H1 (cell line): ENCODE results near the gene CST4. TPM values are rescaled to one million over a fixed set of nuclear protein-coding genes. Genes with fewer than 3 reads are reported as not detected.

Experiments used
- CTCF ChIA-PET: fragments of 300-600 bp; sonication (Branson Sonifier 250); formaldehyde crosslinking; loops from one replicate; lab custom pipeline; 2021; ENCODE audit not compliant: partially characterized antibody; lab: Charles Lee
- POLR2A ChIA-PET: fragments of 300-600 bp; sonication (Branson Sonifier 250); formaldehyde crosslinking; loops from one replicate; lab custom pipeline; 2021; ENCODE audit warnings: inconsistent platforms; ENCODE audit not compliant: partially characterized antibody; lab: Charles Lee
- DNase-seq, 2 experiments: peaks; one replicate each; pipeline versions ENCODE4 v3.0.0 to v3.0.0-alpha.2; 2010 to 2022; ENCODE audit warnings: low spot score in 2 of 2, low read depth in 1 of 2, mixed read lengths in 1 of 2
- FAIRE-seq: peaks from 2 replicates; lab custom pipeline; 2011; peaks lifted over from hg19 to GRCh38; lab: Jason Lieb, UNC
- H2AFZ ChIP-seq: 2 replicates; pipeline ENCODE4 v1.8.1; 2012; ENCODE audit warnings: low read length, inconsistent platforms
- H2AK5ac ChIP-seq: 2 replicates; pipeline ENCODE4 v1.6.1; 2013; ENCODE audit warnings: low read depth, low read length
- H2BK120ac ChIP-seq: replicated peaks from 2 replicates; pipeline ENCODE3; 2013; ENCODE audit warnings: low read depth, low read length, inconsistent platforms
- H2BK12ac ChIP-seq: 2 replicates; pipeline ENCODE4 v1.6.1; 2013; ENCODE audit warnings: low read depth, low read length
- H2BK15ac ChIP-seq: 2 replicates; pipeline ENCODE4 v1.6.1; 2013; ENCODE audit warnings: low read length
- H2BK20ac ChIP-seq: 2 replicates; pipeline ENCODE4 v1.6.1; 2013; ENCODE audit warnings: low read length
- H2BK5ac ChIP-seq: 2 replicates; pipeline ENCODE4 v1.6.1; 2013; ENCODE audit warnings: low read depth, low read length
- H3K14ac ChIP-seq: 2 replicates; pipeline ENCODE4 v1.6.1; 2013; ENCODE audit warnings: inconsistent platforms; ENCODE audit not compliant: insufficient read length
- H3K18ac ChIP-seq: 2 replicates; pipeline ENCODE4 v1.6.1; 2013; ENCODE audit warnings: low read length; ENCODE audit errors: extremely low read depth
- H3K23ac ChIP-seq: 2 replicates; pipeline ENCODE4 v1.6.1; 2013; ENCODE audit warnings: inconsistent platforms; ENCODE audit not compliant: insufficient read length
- H3K23me2 ChIP-seq: 2 replicates; pipeline ENCODE4 v1.6.1; 2013; ENCODE audit warnings: low read depth, low read length
- H3K27ac ChIP-seq: 2 replicates; pipeline ENCODE4 v1.6.1; 2011; ENCODE audit warnings: low read depth, low read length, inconsistent platforms
- H3K27me3 ChIP-seq, 4 experiments: replicated peaks in 1 of 4; 1 replicate in 1 of 4; 2 replicates in 3 of 4; pipeline versions ENCODE4 v1.6.1 to v1.8.1; 2011 to 2013; ENCODE audit warnings: low read length in 3 of 4, mild to moderate bottlenecking in 3 of 4, inconsistent platforms in 2 of 4, mixed read lengths in 2 of 4, moderate library complexity in 1 of 4; ENCODE audit not compliant: control insufficient read depth in 3 of 4, insufficient read depth in 3 of 4; ENCODE audit errors: extremely low read depth in 1 of 4
- H3K36me3 ChIP-seq, 4 experiments: 2 replicates each; pipeline versions ENCODE4 v1.6.1 to v1.8.1; 2011 to 2013; ENCODE audit warnings: mild to moderate bottlenecking in 4 of 4, low read length in 3 of 4, moderate library complexity in 2 of 4, control low read depth in 1 of 4, inconsistent platforms in 1 of 4; ENCODE audit not compliant: insufficient read depth in 4 of 4, control insufficient read depth in 2 of 4
- H3K4ac ChIP-seq: replicated peaks from 2 replicates; pipeline ENCODE3; 2013; ENCODE audit warnings: low read length, low read depth, mixed read lengths, inconsistent platforms; ENCODE audit not compliant: insufficient read length
- H3K4me1 ChIP-seq, 4 experiments: replicated peaks in 1 of 4; 1 replicate in 1 of 4; 2 replicates in 3 of 4; pipeline versions ENCODE4 v1.6.1 to v1.8.1; 2011 to 2013; ENCODE audit warnings: low read length in 3 of 4, inconsistent platforms in 2 of 4, mixed read lengths in 1 of 4; ENCODE audit not compliant: insufficient read depth in 4 of 4, control insufficient read depth in 3 of 4
- H3K4me2 ChIP-seq, 2 experiments: 2 replicates each; pipeline versions ENCODE4 v1.6.1 to v1.8.1; 2011 to 2013; ENCODE audit warnings: low read depth in 2 of 2, low read length in 2 of 2, control low read depth in 1 of 2, inconsistent platforms in 1 of 2, mild to moderate bottlenecking in 1 of 2; ENCODE audit not compliant: insufficient read depth in 1 of 2
- H3K4me3 ChIP-seq, 4 experiments: fragments of 200-600, 300-600 bp in 1 of 4; sonication (generic), shearing (Covaris generic), sonication (Bioruptor Twin) in 1 of 4; 2 replicates each; pipeline versions ENCODE4 v1.5.1 to v1.8.1; 2011 to 2016; ENCODE audit warnings: low read length in 4 of 4, low read depth in 3 of 4, control low read depth in 2 of 4, inconsistent platforms in 2 of 4, mild to moderate bottlenecking in 2 of 4, mixed read lengths in 1 of 4, moderate library complexity in 1 of 4; ENCODE audit not compliant: insufficient read depth in 2 of 4; ENCODE audit errors: extremely low read depth in 1 of 4
- H3K56ac ChIP-seq: replicated peaks from 2 replicates; pipeline ENCODE3; 2013; ENCODE audit warnings: low read depth, mild to moderate bottlenecking, mixed read lengths, low read length, inconsistent platforms; ENCODE audit not compliant: insufficient read length
- H3K79me1 ChIP-seq: 2 replicates; pipeline ENCODE4 v1.6.1; 2013; ENCODE audit warnings: low read depth, low read length, control low read depth
- H3K79me2 ChIP-seq, 2 experiments: 2 replicates each; pipeline versions ENCODE4 v1.6.1 to v1.8.1; 2012 to 2013; ENCODE audit warnings: low read length in 2 of 2, mild to moderate bottlenecking in 2 of 2, inconsistent platforms in 1 of 2; ENCODE audit not compliant: insufficient read depth in 2 of 2, control insufficient read depth in 1 of 2
- H3K9ac ChIP-seq, 4 experiments: replicated peaks in 1 of 4; 1 replicate in 1 of 4; 2 replicates in 3 of 4; pipeline versions ENCODE4 v1.6.1 to v1.8.1; 2011 to 2013; ENCODE audit warnings: low read depth in 3 of 4, low read length in 3 of 4, control low read depth in 2 of 4, mild to moderate bottlenecking in 2 of 4, moderate library complexity in 2 of 4, inconsistent platforms in 1 of 4; ENCODE audit errors: extremely low read depth in 1 of 4
- H3K9me3 ChIP-seq, 2 experiments: 2 replicates each; pipeline versions ENCODE4 v1.6.1 to v1.8.1; 2012 to 2013; ENCODE audit warnings: mild to moderate bottlenecking in 2 of 2, moderate library complexity in 2 of 2, control low read depth in 1 of 2, inconsistent platforms in 1 of 2, low read depth in 1 of 2, low read length in 1 of 2, mixed read lengths in 1 of 2; ENCODE audit not compliant: insufficient read depth in 2 of 2
- H4K20me1 ChIP-seq, 2 experiments: replicated peaks in 1 of 2; 2 replicates each; pipeline versions ENCODE3 to v1.8.1; 2011 to 2013; ENCODE audit warnings: inconsistent platforms in 2 of 2, low read length in 2 of 2, mild to moderate bottlenecking in 1 of 2; ENCODE audit not compliant: insufficient read depth in 2 of 2, control insufficient read depth in 1 of 2
- H4K5ac ChIP-seq: 2 replicates; pipeline ENCODE4 v1.6.1; 2013; ENCODE audit warnings: low read length, low read depth, mixed read lengths, inconsistent platforms; ENCODE audit not compliant: insufficient read length
- H4K8ac ChIP-seq: 2 replicates; pipeline ENCODE4 v1.8.0; 2013; ENCODE audit warnings: mild to moderate bottlenecking, moderate library complexity, low read length, inconsistent platforms; ENCODE audit not compliant: insufficient read depth; ENCODE audit errors: extremely low read depth
- H4K91ac ChIP-seq: replicated peaks from 2 replicates; pipeline ENCODE3; 2013; ENCODE audit warnings: low read length, mixed read lengths, inconsistent platforms; ENCODE audit not compliant: insufficient read length
- BRCA1 ChIP-seq: IDR thresholded peaks from 2 replicates; pipeline ENCODE4 v1.6.1; 2012; ENCODE audit warnings: low read depth, low read length, improper control_type of control experiment
- CTBP2 ChIP-seq: IDR thresholded peaks from 2 replicates; pipeline ENCODE4 v1.7.0; 2011; ENCODE audit warnings: borderline replicate concordance, mild to moderate bottlenecking, moderate library complexity, mixed read lengths, low read length; ENCODE audit not compliant: insufficient read depth, insufficient read length
- JUN ChIP-seq: IDR thresholded peaks from 2 replicates; pipeline ENCODE4 v1.6.1; 2011; ENCODE audit warnings: low read depth, mild to moderate bottlenecking, improper control_type of control experiment, low read length
- JUND ChIP-seq: IDR thresholded peaks from 2 replicates; pipeline ENCODE4 v1.6.1; 2011; ENCODE audit warnings: mild to moderate bottlenecking, improper control_type of control experiment, low read length
- KDM4A ChIP-seq: IDR thresholded peaks from one replicate; pipeline ENCODE4 v1.7.1; 2012; ENCODE audit warnings: low read depth, mild to moderate bottlenecking, moderate library complexity, low read length, inconsistent platforms; ENCODE audit not compliant: severe bottlenecking
- KDM5A ChIP-seq: fragments of 200-600 bp; IDR thresholded peaks from 2 replicates; pipeline ENCODE4 v1.7.1; 2012; ENCODE audit warnings: mild to moderate bottlenecking, low read length, inconsistent platforms, mixed read lengths
- PHF8 ChIP-seq: fragments of 200-600 bp; sonication (generic); conservative IDR thresholded peaks from 2 replicates; pipeline ENCODE4 v1.7.1; 2012; ENCODE audit warnings: low read depth, mild to moderate bottlenecking, inconsistent platforms, low read length, moderate library complexity
- RAD21 ChIP-seq, 2 experiments: IDR thresholded peaks in 1 of 2; conservative IDR thresholded peaks in 1 of 2; 2 replicates each; pipeline ENCODE4 v1.6.1; 2011; ENCODE audit warnings: low read depth in 2 of 2, low read length in 2 of 2, improper control_type of control experiment in 1 of 2, inconsistent platforms in 1 of 2, mild to moderate bottlenecking in 1 of 2, moderate library complexity in 1 of 2
- RFX5 ChIP-seq: IDR thresholded peaks from 2 replicates; pipeline ENCODE4 v1.6.1; 2011; ENCODE audit warnings: low read depth, low read length, improper control_type of control experiment, borderline replicate concordance
- SIRT6 ChIP-seq: IDR thresholded peaks from one replicate; pipeline ENCODE4 v1.7.1; 2012; ENCODE audit warnings: low read length, inconsistent platforms
- SP2 ChIP-seq: IDR thresholded peaks from 2 replicates; pipeline ENCODE4 v1.6.1; 2012; ENCODE audit warnings: mild to moderate bottlenecking, low read length, inconsistent platforms
- polyA plus RNA-seq, 7 experiments: library from polyadenylated mRNA; depleted of rRNA in 3 of 7; stranded (reverse) in 5 of 7; unstranded in 2 of 7; fragments of >200 nt in 5 of 7; fragments of 200-250 nt in 2 of 7; gene quantifications; 1 replicate in 5 of 7; 2 replicates in 1 of 7; 4 replicates in 1 of 7; pipeline versions ENCODE4 v1.2.1 to v1.2.3, GENCODE V29; 2011 to 2013; ENCODE audit warnings: missing spikeins in 2 of 7, mixed read lengths in 2 of 7
- total RNA-seq: library from RNA; stranded (reverse); fragmentation: NEBNext Ultra II Directional; extraction: Animal tissue kit (Norgen Biotek cat#: 25700); gene quantifications from 2 replicates; pipeline ENCODE4 v1.2.1, GENCODE V29; 2021
- TF ChIP-seq, protein P1 (sequence below): IDR thresholded peaks from 2 replicates; pipeline ENCODE4 v1.6.1; 2012; ENCODE audit warnings: low read length, inconsistent platforms

CST4 gene
- total and polyA plus RNA-seq, 2 of the 8 experiments (the other 6 are each of a cell fraction or from before 2014, with no cell fraction given) = not detected

DNA sequence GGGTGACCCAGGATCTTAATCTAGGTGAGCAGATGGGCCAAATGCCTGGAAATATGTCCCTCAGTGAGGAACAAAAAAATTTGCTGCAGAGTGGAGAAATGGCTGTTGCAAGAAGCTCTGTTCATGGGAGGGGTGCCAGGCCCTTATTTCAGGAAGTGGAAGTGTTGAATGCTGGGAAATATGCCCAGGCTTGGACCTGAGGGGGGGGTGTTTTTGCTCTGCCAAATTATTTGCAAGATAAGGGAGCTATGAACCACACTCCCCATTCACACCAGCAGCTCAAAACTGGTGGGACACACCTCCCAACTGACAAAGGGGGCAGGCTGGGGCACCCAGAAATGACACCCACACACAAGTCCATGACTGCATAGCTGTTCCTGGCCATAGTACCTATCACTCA is 8.7 kb downstream of the CST4 start:
- no peak overlapping the region for H4K91ac ChIP-seq
- H4K5ac ChIP-seq = no peak overlapping the region
- H3K18ac ChIP-seq = no peak overlapping the region
- no peak overlapping the region for H3K14ac ChIP-seq
- H2AK5ac ChIP-seq = no peak overlapping the region
- H2BK120ac ChIP-seq = no peak overlapping the region
- H3K4me3 ChIP-seq = no peak overlapping the region
- H3K79me1 ChIP-seq = no peaks in the 10 kb centered on the region
- no peak overlapping the region for H2BK20ac ChIP-seq
- DNase-seq (no peak), FAIRE-seq (no peak)
- no peaks in the 10 kb centered on the region for H3K9me3 ChIP-seq
- H3K27me3 ChIP-seq = no peaks in the 10 kb centered on the region
- H3K23ac ChIP-seq = no peak overlapping the region
- no peaks in the 10 kb centered on the region for H3K36me3 ChIP-seq
- CTCF ChIA-PET = interaction anchor here (1.0 kb wide), 1 partner anchor 11 kb away, joined by 3 read pairs; no protein-coding TSS in a partner anchor
- no peak overlapping the region for H4K8ac ChIP-seq
- H3K56ac ChIP-seq = no peak overlapping the region
- POLR2A ChIA-PET = no interaction called here
- no peak overlapping the region for H2AFZ ChIP-seq
- no peak overlapping the region for H2BK5ac ChIP-seq
- no peaks in the 10 kb centered on the region for H3K79me2 ChIP-seq
- H3K4ac ChIP-seq = no peak overlapping the region
- H3K9ac ChIP-seq = no peak overlapping the region
- H2BK15ac ChIP-seq = no peak overlapping the region
- no peak overlapping the region for H2BK12ac ChIP-seq
- H3K4me1 ChIP-seq = no peaks in the 10 kb centered on the region
- no peak overlapping the region for H3K27ac ChIP-seq
- H3K4me2 ChIP-seq = no peak overlapping the region
- no peaks in the 10 kb centered on the region for H3K23me2 ChIP-seq
- TF ChIP-seq RFX5 (no peak), CTBP2 (no peak), JUN (no peak), PHF8 (no peak), RAD21 (IDR thresholded peaks at IDR 0.05 in 1 of 2, conservative IDR thresholded peaks at IDR 0.05 in 1 of 2; ENCODE audit: low read depth in 2 of 2, low read length in 2 of 2) (no peak), SIRT6 (no peak), KDM5A (no peak), SP2 (no peak), JUND (no peak), KDM4A (no peak), BRCA1 (no peak)
- TF ChIP-seq, protein P1, sequence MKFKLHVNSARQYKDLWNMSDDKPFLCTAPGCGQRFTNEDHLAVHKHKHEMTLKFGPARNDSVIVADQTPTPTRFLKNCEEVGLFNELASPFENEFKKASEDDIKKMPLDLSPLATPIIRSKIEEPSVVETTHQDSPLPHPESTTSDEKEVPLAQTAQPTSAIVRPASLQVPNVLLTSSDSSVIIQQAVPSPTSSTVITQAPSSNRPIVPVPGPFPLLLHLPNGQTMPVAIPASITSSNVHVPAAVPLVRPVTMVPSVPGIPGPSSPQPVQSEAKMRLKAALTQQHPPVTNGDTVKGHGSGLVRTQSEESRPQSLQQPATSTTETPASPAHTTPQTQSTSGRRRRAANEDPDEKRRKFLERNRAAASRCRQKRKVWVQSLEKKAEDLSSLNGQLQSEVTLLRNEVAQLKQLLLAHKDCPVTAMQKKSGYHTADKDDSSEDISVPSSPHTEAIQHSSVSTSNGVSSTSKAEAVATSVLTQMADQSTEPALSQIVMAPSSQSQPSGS = no peak
- TF ChIP-seq, all 59 proteins: peak for 0
- no peaks in the 10 kb centered on the region for H4K20me1 ChIP-seq
